Left ventricle myocardium superior (tissue), 1 donor: Measurements from ENCODE around the gene PAK6. TPM values are rescaled to one million over a fixed set of nuclear protein-coding genes. Genes with fewer than 3 reads are reported as not detected.

Source experiments
- ATAC-seq: fragments of 200-7000 bp; cut with Tn5 transposase; one replicate; pipeline ENCODE4 v1.9.1; 2020; ENCODE audit warnings: mild to moderate bottlenecking, moderate library complexity
- DNase-seq: peaks from one replicate; pipeline ENCODE4 v3.0.0-alpha.2; 2020
- intact Hi-C: fragments of 100-400 bp; cut with micrococcal nuclease; formaldehyde crosslinking; loops from one replicate; pipeline ENCODE4 v1.11.0; 2022
- total RNA-seq: library from RNA; stranded (reverse); fragmentation: NEBNext Ultra II Directional; extraction: Animal tissue kit (Norgen Biotek cat#: 25700); gene quantifications from one replicate; pipeline ENCODE4 v1.2.1, GENCODE V29; 2021
- donor health status: DM: no; HTN: yes; CAD: no; lungs with severe emphysema.

PAK6 gene
- total RNA-seq, 1 donor from 2014 or later: 11.1 TPM

- intact Hi-C loops: no loop called here
- peak; percentile 4 for ATAC-seq
- no peak for DNase-seq
Observed at GRCh38 chr15:40296561-40297230, 57.8 kb downstream of the PAK6 start.

- no peak for ATAC-seq
- DNase-seq: no peak
- intact Hi-C loops: no loop called here
Observed at GRCh38 chr15:40297356-40297755, 58.5 kb downstream of the PAK6 start.

- intact Hi-C loops: no loop called here
- ATAC-seq (no peak), DNase-seq (no peak)
Observed at GRCh38 chr15:40298216-40298935, 59.5 kb downstream of the PAK6 start.

- intact Hi-C loops: no loop called here
- DNase-seq (no peak), ATAC-seq (no peak)
Observed at GRCh38 chr15:40300367-40300766, 61.5 kb downstream of the PAK6 start.

GRCh38 chr15:40300771-40301170 is 61.9 kb downstream of the PAK6 start:
- DNase-seq (no peak), ATAC-seq (no peak)
- intact Hi-C loops: no loop called here

- DNase-seq: no peak
- ATAC-seq: peak; percentile 67
- intact Hi-C loops: no loop called here
Observed at GRCh38 chr15:40301467-40302179, 62.8 kb downstream of the PAK6 start.

- no peak for ATAC-seq
- intact Hi-C loops: no loop called here
- no peak for DNase-seq
Observed at GRCh38 chr15:40302288-40302886, 63.5 kb downstream of the PAK6 start.

- intact Hi-C loops: no loop called here
- ATAC-seq (no peak), DNase-seq (no peak)
Observed at GRCh38 chr15:40302981-40303380, 64.1 kb downstream of the PAK6 start.

GRCh38 chr15:40303576-40303975 is 64.7 kb downstream of the PAK6 start:
- DNase-seq: no peak

GRCh38 chr15:40305281-40305680 is 66.4 kb downstream of the PAK6 start:
- ATAC-seq (no peak), DNase-seq (no peak)
- intact Hi-C loops: no loop called here

More at GRCh38 chr15:40303576-40303975, 64.7 kb downstream of the PAK6 start:
- intact Hi-C loops: no loop called here
- ATAC-seq: no peak

- no peak for DNase-seq
- intact Hi-C loops: no loop called here
- no peak for ATAC-seq
Observed at GRCh38 chr15:40306371-40306770, 67.5 kb downstream of the PAK6 start.

- ATAC-seq (peak; percentile 10), DNase-seq (no peak)
- intact Hi-C loops: no loop called here
Observed at GRCh38 chr15:40306908-40307307, 68.0 kb downstream of the PAK6 start.

- DNase-seq (peak; percentile 63), ATAC-seq (peak; percentile 60)
- intact Hi-C loops: no loop called here
Observed at GRCh38 chr15:40307421-40308211, 68.8 kb downstream of the PAK6 start, which contains the start of gene PLCB2. Gene PLCB2, minus strand, starts transcription at chr15:40307935. Its CDS starts 263 bp downstream, at chr15:40307672.

GRCh38 chr15:40309344-40309862 is 70.5 kb downstream of the PAK6 start:
- ATAC-seq: no peak

GRCh38 chr15:40310001-40310959 is 71.4 kb downstream of the PAK6 start:
- ATAC-seq (peak; percentile 73), DNase-seq (peak; percentile 77)
- intact Hi-C loops: no loop called here

More at GRCh38 chr15:40309344-40309862, 70.5 kb downstream of the PAK6 start:
- no peak for DNase-seq
- intact Hi-C loops: no loop called here

GRCh38 chr15:40310993-40311392 is 72.1 kb downstream of the PAK6 start:
- ATAC-seq (no peak), DNase-seq (no peak)
- intact Hi-C loops: no loop called here

GRCh38 chr15:40312370-40313158 is 73.7 kb downstream of the PAK6 start:
- intact Hi-C loops: no loop called here
- ATAC-seq: no peak
- no peak for DNase-seq
